ENCODE measurements around the gene MORF4L1.

Gene MORF4L1

DNA sequence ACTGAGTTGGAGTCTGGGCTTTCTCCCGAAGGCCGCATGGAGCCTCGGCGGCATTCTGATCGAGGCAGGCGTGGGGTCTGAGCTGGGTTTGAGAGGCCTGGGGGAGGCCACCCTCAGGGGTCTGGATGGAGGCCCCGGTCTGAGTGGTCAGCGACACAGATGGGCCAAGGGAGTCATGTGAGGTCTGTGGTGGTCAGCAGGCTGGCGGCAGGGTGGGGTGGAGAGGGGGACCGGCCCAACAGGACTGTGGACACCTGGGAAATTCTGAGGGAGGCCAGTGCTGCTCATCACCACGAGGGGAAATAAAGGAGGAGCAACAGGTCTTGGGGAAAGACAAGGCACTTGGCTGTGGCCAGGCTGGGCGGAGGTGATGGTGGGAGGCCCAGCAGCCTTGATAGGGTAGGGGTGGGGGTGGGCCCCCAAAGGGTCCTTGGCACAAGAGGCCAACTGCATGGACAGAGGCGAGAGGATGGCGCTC is 56.0 kb downstream of the MORF4L1 start:
- no peak for DNase-seq (ENCODE audit: extremely low read depth, insufficient read length)
- TF ChIP-seq, protein P1, sequence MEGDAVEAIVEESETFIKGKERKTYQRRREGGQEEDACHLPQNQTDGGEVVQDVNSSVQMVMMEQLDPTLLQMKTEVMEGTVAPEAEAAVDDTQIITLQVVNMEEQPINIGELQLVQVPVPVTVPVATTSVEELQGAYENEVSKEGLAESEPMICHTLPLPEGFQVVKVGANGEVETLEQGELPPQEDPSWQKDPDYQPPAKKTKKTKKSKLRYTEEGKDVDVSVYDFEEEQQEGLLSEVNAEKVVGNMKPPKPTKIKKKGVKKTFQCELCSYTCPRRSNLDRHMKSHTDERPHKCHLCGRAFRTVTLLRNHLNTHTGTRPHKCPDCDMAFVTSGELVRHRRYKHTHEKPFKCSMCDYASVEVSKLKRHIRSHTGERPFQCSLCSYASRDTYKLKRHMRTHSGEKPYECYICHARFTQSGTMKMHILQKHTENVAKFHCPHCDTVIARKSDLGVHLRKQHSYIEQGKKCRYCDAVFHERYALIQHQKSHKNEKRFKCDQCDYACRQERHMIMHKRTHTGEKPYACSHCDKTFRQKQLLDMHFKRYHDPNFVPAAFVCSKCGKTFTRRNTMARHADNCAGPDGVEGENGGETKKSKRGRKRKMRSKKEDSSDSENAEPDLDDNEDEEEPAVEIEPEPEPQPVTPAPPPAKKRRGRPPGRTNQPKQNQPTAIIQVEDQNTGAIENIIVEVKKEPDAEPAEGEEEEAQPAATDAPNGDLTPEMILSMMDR (IDR thresholded peaks at IDR 0.05; ENCODE audit: insufficient read depth, low read length, poor library complexity, severe bottlenecking) = no peak
- Histone ChIP-seq H3K27me3 (replicated peaks; ENCODE audit: control insufficient read depth, insufficient read depth, low read length) (no peaks in the 10 kb centered on the region), H3K4me3 (replicated peaks; ENCODE audit: low read depth, low read length) (no peak overlapping the region), H3K36me3 (ENCODE audit: control insufficient read depth, insufficient read depth, low read length) (peaks cover 81% of the 10 kb centered on the region)

DNA sequence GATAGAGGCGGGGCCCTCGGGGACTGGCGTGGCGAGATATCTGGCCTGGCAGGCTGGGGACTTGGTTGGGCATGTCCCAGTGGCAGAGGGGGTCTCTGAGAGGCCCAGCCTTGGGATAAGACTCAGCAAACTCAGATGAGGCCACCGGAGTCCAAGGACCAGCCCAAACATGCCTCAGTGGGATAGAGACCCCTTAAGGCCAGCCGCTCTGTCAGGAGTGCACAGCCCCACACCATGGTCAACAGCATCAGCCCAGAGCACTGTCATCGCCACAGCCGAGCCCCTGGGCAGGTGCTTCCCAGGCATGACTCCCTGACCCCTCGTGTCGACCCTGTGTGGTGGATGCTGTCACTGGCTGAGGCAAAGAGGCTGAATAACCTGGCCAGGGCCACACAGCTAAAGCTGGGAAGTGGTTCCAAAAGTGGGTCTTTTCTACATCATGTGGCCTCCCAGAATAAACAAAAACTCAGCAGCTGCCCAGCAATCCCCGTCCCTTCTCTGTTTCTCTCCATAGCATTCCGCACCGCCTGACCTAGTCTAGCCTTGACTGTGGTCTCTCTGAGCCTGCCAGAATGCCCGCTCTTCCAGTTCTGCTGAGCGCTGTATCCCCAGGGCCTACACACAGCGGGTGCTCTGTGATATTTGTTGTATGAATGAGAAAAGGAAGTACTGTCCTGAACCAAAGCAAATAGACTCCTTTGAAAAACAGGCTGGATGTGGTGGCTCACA is 57.0 kb downstream of the MORF4L1 start:
- TF ChIP-seq, protein P1 (IDR thresholded peaks at IDR 0.05; ENCODE audit: insufficient read depth, low read length, poor library complexity, severe bottlenecking) = no peak
- Histone ChIP-seq H3K4me3 (replicated peaks; ENCODE audit: low read depth, low read length) (no peak overlapping the region), H3K36me3 (ENCODE audit: control insufficient read depth, insufficient read depth, low read length) (peaks cover 87% of the 10 kb centered on the region), H3K27me3 (replicated peaks; ENCODE audit: control insufficient read depth, insufficient read depth, low read length) (no peaks in the 10 kb centered on the region)
- no peak for DNase-seq (ENCODE audit: extremely low read depth, insufficient read length)

DNA sequence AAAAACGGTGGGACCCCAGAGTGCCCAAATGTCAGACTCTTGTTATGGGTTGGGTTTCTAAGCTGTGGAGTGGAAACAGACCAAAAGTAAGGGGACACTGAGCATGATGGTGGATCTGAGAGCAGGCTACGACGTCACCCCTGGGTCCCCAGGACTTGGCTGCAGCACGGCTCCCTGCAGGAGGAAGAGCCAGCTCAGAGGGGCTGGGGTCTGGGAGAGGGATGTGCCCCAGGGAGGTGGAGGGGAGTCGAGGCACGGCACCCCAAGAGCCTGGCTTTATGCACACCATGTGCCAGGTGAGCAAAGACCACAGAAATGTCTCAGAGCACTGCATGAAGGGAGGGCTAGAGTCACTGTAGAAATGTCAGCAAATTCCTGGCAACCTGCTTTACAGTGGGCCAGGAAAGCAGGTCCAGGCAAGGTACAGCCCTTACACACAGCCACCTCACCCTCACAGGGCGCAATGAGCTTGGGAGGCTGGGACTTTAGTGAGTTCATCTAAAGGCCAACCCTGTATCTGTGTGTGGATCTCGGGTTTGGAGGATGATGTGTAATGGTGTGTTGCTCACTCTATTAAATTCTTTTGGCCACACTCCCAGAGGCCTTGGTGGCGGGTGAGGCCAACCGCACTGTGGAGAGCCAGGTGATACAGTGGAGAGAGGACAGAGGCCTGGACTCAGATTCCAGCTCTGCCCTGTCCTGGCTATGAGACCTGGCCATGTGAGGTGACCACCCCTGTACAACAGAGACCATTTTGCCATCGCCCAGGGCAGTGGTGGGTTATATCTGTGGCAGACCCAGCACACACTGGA is 58.1 kb downstream of the MORF4L1 start:
- TF ChIP-seq, protein P1 (IDR thresholded peaks at IDR 0.05; ENCODE audit: insufficient read depth, low read length, poor library complexity, severe bottlenecking) = no peak
- DNase-seq (ENCODE audit: extremely low read depth, insufficient read length) = no peak
- H3K27me3 ChIP-seq (replicated peaks; ENCODE audit: control insufficient read depth, insufficient read depth, low read length) = no peaks in the 10 kb centered on the region
- H3K36me3 ChIP-seq (ENCODE audit: control insufficient read depth, insufficient read depth, low read length) = peaks cover 84% of the 10 kb centered on the region
- H3K4me3 ChIP-seq (replicated peaks; ENCODE audit: low read depth, low read length) = no peak overlapping the region

DNA sequence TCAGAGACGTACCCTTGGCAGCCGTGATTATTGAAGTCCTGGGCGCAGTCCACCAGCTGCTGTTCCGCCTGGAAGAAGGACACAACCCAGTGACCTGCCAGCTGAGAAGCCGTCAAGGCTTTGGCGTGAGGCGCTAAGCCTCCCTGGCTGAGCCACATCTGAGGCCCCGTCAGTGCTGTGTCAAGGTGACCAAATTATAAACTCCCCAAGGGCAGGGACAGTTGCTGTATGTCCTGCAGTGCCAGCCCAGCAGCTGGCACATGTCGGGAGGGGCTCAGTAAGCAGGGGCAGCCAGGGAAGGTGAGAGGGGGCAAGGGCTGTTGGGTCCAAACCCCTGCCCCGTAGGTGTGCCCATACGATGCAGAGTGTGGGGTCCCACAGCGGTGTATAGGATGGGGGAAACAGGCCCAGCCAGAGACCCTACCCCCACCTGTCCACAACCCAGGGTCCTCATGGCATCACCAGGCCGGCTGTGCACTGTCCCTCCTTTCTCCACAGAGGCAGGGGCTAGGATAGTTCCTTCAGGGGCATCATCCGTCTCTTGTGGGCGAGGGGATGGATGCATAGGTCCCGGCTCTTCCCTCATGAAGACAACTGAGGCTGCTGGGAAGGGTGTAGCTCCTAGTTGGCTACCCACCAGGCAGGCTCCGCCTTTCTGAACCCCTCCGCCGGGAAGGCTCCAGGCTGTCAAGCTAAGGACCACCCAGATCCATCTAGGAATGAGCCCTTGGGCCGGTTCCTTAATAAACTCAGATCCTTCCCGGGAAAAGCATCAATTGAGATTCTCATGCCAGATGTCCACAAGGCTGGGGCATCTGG is 59.0 kb downstream of the MORF4L1 start:
- DNase-seq (ENCODE audit: extremely low read depth, insufficient read length) = no peak
- TF ChIP-seq, protein P1 (IDR thresholded peaks at IDR 0.05; ENCODE audit: insufficient read depth, low read length, poor library complexity, severe bottlenecking) = no peak
- no peaks in the 10 kb centered on the region for H3K27me3 ChIP-seq (replicated peaks; ENCODE audit: control insufficient read depth, insufficient read depth, low read length)
- H3K4me3 ChIP-seq (replicated peaks; ENCODE audit: low read depth, low read length) = no peak overlapping the region
- H3K36me3 ChIP-seq (ENCODE audit: control insufficient read depth, insufficient read depth, low read length) = peaks cover 77% of the 10 kb centered on the region

DNA sequence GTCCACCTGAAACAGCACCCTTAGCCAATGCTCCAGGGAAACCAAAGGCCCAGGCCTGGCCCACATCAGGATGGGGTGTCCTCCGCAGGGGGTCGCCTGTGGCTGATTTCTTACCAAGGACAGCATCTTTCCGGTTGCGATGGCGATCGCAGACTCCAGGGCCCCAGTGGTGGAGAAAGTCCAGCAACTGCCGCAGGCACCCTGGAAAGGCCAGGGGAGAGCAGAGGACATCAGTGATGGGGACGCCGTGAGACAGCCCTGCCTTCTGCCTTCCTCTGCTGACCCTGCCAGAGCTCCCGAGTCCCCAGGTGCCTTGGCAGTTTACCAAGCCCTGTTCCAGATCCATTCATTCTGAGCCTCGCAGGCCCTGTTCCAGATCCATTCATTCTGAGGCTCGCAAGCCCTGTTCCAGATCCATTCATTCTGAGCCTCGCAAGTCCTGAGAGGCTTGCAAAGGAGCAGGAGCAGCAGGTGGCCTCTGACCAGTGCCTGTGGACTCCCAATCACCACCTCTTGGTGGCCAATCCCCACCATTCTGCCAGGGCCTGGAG is 59.6 kb downstream of the MORF4L1 start:
- Histone ChIP-seq H3K27me3 (replicated peaks; ENCODE audit: control insufficient read depth, insufficient read depth, low read length) (no peaks in the 10 kb centered on the region), H3K4me3 (replicated peaks; ENCODE audit: low read depth, low read length) (no peak overlapping the region), H3K36me3 (ENCODE audit: control insufficient read depth, insufficient read depth, low read length) (peaks cover 75% of the 10 kb centered on the region)
- TF ChIP-seq, protein P1 (IDR thresholded peaks at IDR 0.05; ENCODE audit: insufficient read depth, low read length, poor library complexity, severe bottlenecking) = no peak
- no peak for DNase-seq (ENCODE audit: extremely low read depth, insufficient read length)

Data from GM06990 (cell line).